ENCODE measurements around the gene UQCRC2.

- TF ChIP-seq CTCF (IDR thresholded peaks at IDR 0.05) (no peak), EZH2 (IDR thresholded peaks at IDR 0.05; ENCODE audit: borderline replicate concordance, insufficient read depth, low read depth, low read length, poor library complexity, severe bottlenecking) (no peak)
Observed at GRCh38 chr16:22031483-22032083, 78.4 kb downstream of the UQCRC2 start.
